Endothelial cell of umbilical vein (primary cell): ENCODE measurements around the gene INTU.

Source experiments
- FOS ChIP-seq: IDR thresholded peaks from 2 replicates; pipeline ENCODE4 v1.6.1; 2011; ENCODE audit warnings: mild to moderate bottlenecking, low read length, moderate library complexity, borderline replicate concordance; ENCODE audit not compliant: insufficient read depth
- MAX ChIP-seq: IDR thresholded peaks from 2 replicates; pipeline ENCODE4 v1.6.1; 2011; ENCODE audit not compliant: insufficient read depth, insufficient read length
- POLR2A ChIP-seq: IDR thresholded peaks from 2 replicates; pipeline ENCODE4 v1.6.1; 2012; ENCODE audit warnings: low read depth, mild to moderate bottlenecking, control low read depth, low read length
- POLR2AphosphoS5 ChIP-seq: IDR thresholded peaks from 2 replicates; pipeline ENCODE4 v1.6.1; 2012; ENCODE audit warnings: low read depth, mild to moderate bottlenecking, control low read depth, low read length, moderate library complexity; ENCODE audit not compliant: insufficient read depth
- TF ChIP-seq, protein P1 (sequence below), 2 donors: IDR thresholded peaks; 1 replicate in 1 of 2; 2 replicates in 1 of 2; pipeline ENCODE4 v1.5.1; 2011; ENCODE audit warnings: low read length in 2 of 2, mild to moderate bottlenecking in 2 of 2, moderate library complexity in 2 of 2, control low read depth in 1 of 2, inconsistent platforms in 1 of 2, low read depth in 1 of 2; ENCODE audit not compliant: insufficient read depth in 1 of 2; ENCODE audit errors: extremely low read depth in 1 of 2

DNA sequence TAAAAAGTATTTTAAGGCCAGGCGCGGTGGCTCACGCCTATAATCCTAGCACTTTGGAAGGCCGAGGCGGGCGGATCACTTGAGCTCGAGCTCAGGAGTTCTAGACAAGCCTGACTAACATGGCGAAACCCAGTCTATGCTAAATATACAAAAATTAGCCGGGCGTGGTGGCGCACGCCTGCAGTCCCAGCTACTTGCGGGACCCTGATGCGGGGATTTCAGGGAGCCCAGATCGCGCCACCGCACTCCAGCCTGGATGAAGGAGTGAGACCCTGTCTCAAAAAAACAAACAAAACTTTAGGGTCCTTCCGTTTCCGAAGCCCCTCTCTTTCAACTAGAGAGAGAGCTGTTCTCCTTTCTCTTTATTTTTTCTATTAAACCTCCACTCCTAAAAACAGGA lies 98.6 kb downstream of the INTU start:
- TF ChIP-seq, protein P1, sequence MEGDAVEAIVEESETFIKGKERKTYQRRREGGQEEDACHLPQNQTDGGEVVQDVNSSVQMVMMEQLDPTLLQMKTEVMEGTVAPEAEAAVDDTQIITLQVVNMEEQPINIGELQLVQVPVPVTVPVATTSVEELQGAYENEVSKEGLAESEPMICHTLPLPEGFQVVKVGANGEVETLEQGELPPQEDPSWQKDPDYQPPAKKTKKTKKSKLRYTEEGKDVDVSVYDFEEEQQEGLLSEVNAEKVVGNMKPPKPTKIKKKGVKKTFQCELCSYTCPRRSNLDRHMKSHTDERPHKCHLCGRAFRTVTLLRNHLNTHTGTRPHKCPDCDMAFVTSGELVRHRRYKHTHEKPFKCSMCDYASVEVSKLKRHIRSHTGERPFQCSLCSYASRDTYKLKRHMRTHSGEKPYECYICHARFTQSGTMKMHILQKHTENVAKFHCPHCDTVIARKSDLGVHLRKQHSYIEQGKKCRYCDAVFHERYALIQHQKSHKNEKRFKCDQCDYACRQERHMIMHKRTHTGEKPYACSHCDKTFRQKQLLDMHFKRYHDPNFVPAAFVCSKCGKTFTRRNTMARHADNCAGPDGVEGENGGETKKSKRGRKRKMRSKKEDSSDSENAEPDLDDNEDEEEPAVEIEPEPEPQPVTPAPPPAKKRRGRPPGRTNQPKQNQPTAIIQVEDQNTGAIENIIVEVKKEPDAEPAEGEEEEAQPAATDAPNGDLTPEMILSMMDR (IDR thresholded peaks at IDR 0.05; ENCODE audit: extremely low read depth in 1 of 2, insufficient read depth in 1 of 2, low read depth in 1 of 2, low read length in 2 of 2), result no peak
- no peak for TF ChIP-seq POLR2A
- no peak for TF ChIP-seq MAX
- no peak for TF ChIP-seq POLR2AphosphoS5
- TF ChIP-seq FOS, result no peak
